Measurements from ENCODE around the gene GNAS.

The GNAS gene

GRCh38 chr20:58852543-58853271 lies at the start of gene GNAS:
GNAS (plus strand) TSS chr20:58852716.
- peak; percentile 76 for DNase-seq (ENCODE audit: low read depth)
- TF ChIP-seq CTCF (conservative IDR thresholded peaks at IDR 0.05; ENCODE audit: low read depth, low read length): peak; percentile 85
- H3K4me3 ChIP-seq (ENCODE audit: low read depth, low read length): peak within 1 kb of the TSS; percentile 74

GRCh38 chr20:58803533-58803932 lies 49.0 kb upstream of the GNAS start:
- H3K4me3 ChIP-seq (ENCODE audit: low read depth, low read length): no peak overlapping the region
- no peak for DNase-seq (ENCODE audit: low read depth)
- TF ChIP-seq CTCF (conservative IDR thresholded peaks at IDR 0.05; ENCODE audit: low read depth, low read length): no peak

- DNase-seq (ENCODE audit: low read depth): no peak
- no peak for TF ChIP-seq CTCF (conservative IDR thresholded peaks at IDR 0.05; ENCODE audit: low read depth, low read length)
- H3K4me3 ChIP-seq (ENCODE audit: low read depth, low read length): no peak overlapping the region
Measured at GRCh38 chr20:58807801-58808200, 44.7 kb upstream of the GNAS start.

- no peak overlapping the region for H3K4me3 ChIP-seq (ENCODE audit: low read depth, low read length)
- no peak for TF ChIP-seq CTCF (conservative IDR thresholded peaks at IDR 0.05; ENCODE audit: low read depth, low read length)
- no peak for DNase-seq (ENCODE audit: low read depth)
Measured at GRCh38 chr20:58808271-58809046, 44.1 kb upstream of the GNAS start.

GRCh38 chr20:58810116-58810878 lies 42.2 kb upstream of the GNAS start:
- TF ChIP-seq CTCF (conservative IDR thresholded peaks at IDR 0.05; ENCODE audit: low read depth, low read length): no peak
- H3K4me3 ChIP-seq (ENCODE audit: low read depth, low read length): no peak overlapping the region
- peak; percentile 14 for DNase-seq (ENCODE audit: low read depth)

- no peak for DNase-seq (ENCODE audit: low read depth)
- TF ChIP-seq CTCF (conservative IDR thresholded peaks at IDR 0.05; ENCODE audit: low read depth, low read length): no peak
- H3K4me3 ChIP-seq (ENCODE audit: low read depth, low read length): no peak overlapping the region
Measured at GRCh38 chr20:58810879-58811250, 41.7 kb upstream of the GNAS start.

Data from choroid plexus epithelial cell (primary cell).